HuH-7.5 (cell line): ENCODE results near the gene VIPR1.

Experiments
- DNase-seq: peaks from one replicate; pipeline ENCODE4 v3.0.0; 2011; ENCODE audit warnings: low spot score

VIPR1 gene

DNA sequence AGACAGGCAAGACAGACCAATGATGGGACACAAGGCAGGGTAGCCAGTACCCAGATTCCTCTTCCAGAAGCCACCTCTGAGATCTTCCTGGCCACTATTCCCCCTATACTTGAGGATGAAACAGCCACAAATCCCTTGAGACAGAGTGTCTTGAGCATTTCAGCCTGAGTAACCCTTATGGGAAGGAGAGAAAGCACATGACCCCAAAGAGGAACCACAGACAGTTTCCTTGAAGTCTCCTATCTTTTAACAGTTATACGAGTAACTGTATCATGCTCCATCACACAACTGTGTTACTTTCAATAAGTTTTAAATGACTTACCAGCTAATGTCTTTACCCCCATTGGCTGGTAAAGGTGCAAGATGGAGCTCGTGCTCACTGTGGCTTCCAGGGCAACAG lies 9.3 kb downstream of the VIPR1 start:
- no peak for DNase-seq

DNA sequence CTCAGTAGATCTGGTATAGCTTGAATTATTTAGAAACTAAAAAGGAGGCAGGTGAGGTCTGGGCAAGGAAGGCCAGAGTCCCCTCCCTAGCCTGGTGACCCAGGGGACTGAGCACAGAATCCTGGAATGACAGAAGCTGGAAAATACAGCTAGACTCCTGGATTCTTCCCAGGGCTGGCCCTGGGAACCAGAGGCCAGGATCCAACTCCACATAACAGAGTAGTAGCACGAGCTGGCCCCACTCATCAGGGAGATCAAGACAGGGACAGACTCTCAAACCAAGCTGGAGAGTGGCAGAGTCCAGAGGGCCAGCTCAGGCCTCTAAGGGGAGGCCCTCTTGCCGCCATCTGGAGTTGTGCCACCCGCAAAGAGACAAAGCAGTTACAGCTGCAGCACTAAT lies 10.7 kb downstream of the VIPR1 start:
- DNase-seq: no peak

DNA sequence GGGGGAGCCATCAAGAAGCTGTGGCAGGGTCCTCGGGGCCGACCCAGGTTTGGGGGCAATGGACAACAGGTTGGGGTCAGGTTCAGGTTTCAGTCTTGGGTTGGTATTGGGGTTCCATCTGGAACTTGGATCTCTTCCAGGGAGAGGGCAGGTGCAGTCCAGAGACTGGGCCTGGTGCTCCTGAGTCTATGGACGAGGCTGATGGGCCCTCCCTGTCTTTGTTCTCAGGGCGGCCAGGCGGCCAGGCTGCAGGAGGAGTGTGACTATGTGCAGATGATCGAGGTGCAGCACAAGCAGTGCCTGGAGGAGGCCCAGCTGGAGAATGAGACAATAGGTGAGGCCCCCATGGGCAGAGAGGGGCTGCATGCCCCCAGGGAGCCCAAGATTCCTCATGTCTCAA lies 11.1 kb downstream of the VIPR1 start:
- no peak for DNase-seq

DNA sequence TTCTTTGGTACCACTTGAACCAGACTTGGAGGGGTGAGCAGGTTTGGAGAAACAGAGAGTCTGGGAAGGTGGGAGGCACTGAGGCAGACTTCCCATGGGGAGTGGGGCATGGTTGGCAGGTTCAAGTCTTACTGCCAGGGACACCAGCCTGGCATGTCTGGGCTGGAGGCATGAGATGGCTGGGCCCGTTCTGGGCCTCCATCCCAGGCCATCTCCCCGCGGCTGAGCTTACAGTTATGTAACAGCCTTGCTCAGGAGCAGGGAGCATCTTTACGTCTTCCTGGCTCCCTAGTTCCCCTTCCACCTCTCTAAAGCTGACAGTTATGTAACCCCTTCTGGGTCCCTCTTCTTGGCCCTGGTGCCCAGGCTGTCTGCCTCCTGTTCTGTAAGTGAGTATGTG lies 12.4 kb downstream of the VIPR1 start:
- no peak for DNase-seq

DNA sequence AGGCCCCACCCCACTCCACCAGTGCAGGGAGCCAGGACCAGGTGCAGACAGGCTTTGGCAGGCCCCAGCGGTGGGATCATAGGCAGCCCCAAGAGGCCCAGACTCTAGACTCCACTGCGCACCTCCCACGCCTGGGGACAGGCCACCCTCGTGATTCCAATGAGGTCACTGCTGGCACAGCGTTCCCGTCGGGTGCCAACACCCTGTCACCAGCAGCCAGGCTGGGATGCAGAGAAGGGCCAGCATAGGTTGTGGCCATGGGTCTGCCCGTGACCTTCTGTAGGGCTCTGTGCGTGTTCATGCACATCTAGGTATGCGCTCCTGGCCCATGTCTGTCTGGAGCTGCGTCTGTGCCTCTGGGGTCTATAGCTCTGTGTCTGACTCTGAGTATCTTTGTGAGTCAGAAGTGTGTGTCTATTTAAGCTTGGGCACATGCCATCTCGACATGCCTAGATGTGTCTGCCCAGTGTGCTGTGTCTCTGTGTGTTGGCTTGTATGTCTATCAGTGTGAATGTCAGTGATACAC lies 13.0 kb downstream of the VIPR1 start:
- no peak for DNase-seq

DNA sequence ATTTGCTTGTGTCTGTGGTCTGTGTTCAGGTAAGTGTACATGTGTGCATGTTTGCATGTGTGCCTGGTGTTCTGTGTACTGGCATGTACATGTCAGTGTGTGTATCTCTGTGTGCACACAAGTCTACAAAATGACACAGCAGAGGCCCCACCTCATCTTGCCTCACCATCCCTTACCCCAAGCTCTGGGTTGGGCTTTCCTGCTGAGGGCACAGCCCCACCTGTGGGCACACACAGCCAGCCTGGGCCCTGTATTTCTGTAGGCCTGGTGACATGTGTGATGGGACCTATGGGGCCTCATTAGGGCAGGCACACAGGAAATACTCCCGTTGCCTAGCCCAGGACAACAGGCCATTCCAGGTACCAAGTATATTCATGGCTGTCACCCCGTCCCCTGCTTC lies 13.5 kb downstream of the VIPR1 start:
- DNase-seq: no peak

DNA sequence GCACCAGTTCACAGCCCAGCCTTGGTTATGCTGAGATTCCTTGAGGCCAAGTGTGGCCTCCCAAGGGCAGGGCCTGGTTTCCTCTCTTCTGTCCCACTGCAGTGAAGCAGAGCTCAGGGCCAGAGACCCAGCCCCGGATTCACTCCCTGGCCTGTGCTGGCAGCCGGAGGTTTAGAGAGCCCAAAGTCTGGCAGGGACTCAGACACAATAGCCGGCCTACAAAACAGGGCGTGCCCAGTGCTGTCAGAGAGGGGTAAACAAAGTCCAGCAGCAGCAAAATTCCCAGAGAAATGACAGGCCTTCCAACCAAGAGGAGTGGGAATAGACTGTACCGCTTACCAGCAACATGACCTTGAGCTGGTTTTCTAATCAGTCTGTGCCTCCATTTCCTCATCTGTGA lies 14.0 kb downstream of the VIPR1 start:
- no peak for DNase-seq

DNA sequence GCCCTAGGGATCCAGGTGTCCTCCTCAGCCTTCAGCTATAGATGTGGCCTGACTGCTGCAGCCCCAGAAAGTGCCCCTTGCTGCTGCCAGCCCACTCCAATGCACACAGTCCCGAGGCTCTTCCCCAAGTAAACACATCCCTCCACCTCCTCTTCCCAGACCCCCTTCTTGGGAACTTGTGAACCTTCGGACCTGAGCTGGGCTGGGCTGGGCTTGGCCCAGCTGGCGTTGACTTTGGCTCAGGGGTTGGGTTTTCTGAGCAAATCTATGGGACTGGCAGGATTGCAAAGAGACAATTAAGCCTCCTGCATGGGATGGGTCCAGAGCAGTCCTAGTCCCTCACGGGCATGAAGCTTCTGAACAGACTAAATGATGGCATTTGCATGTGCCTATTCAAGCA lies 14.7 kb downstream of the VIPR1 start:
- DNase-seq: no peak

DNA sequence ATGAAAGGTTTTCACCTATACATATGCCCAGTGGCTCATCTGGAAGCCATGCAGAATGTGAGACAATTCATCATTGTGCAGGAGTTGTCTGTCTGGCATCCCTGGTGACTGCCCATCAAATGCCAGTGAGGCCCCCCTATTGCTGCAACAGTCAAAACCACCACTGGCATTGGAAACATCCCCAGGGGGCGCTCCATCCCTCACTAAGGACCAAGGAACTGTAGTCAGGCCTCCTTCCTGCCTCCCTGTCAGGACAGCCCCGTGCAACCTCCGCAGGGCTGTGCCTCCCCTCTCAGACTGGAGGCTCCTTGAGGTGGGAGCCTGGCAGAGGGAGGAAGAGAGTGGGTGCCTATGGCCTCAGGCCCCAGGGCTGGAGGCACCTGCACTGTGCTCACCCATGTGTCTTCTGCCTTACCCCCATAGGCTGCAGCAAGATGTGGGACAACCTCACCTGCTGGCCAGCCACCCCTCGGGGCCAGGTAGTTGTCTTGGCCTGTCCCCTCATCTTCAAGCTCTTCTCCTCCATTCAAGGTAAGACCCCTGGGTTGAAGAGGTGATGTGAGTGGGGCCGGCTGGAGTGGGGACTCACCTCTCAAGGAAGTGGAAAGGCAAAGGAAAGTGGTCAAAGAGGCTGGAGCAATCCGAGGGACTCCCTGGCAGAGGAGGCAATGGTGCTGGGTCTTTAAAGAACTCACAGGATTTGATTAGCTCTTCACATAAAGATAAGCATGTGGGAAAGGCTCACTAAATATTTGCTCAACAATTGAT lies 16.5 kb downstream of the VIPR1 start:
- no peak for DNase-seq

DNA sequence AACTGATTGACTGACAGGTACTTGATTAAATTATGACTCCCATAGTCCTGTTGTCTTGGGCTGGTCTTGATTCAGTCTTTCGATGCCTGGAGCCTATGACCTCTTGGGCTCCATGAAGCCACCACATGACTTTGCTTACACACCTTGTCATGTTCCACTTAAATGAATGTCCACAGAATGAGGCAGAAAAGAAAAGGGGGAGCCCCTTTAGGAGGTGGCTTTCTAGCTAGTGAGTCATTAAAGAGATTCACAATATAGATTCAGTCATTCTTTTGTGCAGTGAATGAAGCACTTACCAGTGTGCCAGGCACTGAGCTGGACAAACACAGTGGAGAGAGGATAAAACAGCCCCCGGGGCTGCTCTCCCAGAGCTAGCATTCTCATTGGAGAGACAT lies 17.1 kb downstream of the VIPR1 start:
- DNase-seq: no peak

DNA sequence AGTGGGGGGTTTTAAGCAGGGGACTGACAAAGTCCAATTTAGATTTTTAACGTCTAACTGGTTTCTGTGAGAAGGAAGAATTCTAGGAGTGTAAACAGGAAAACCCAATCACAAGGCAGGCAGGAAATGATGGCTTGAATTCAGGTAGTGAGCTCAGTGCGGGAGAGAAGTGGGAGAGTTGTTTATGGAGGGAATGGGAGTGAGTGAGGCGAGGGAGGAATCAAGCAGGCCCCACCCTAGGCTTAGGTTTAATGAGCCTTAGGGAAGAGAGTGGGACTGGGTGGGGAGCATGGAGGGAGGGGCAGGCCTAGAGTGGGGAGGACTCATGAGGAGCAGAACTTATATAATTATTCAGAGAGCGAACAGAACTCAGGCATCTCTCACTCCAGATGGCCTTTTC lies 17.9 kb downstream of the VIPR1 start:
- no peak for DNase-seq

DNA sequence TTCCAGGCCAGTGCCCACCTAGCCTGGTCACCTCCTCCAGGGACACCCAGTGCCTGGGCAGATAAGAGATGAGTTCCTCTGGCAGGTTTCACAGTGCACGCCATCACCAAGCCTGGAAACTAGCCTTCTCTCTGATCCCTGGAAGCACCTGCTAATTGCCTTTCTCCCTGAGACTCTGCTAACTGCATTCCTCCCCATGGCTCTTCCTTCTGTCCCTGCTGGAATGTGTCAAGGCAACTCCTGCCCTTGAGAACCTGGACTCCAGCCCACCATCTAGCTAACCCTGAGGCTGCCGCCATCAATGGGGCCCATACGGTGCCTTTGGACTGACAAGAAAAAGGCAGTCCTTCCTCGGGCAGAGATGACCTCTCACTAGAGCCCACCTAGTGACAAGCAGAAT lies 18.5 kb downstream of the VIPR1 start:
- DNase-seq: no peak

DNA sequence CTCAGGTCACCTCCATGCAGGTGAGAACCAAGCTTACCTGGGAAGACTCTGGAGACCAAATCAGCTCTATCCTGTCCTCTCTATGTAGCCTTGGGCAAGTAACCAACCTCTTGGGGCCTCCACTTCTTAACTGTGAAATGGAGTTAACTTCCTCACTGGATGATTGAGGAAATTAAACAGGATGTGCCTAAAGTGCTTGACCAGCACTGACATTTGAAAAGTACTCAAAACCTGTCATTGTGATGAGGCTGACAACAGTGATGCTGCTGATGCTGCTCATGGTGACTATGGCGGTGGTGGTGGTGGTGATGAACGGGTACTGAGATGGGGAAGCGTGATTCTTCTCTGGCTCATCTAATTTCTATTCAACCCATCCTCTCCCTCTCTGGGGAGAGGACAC lies 22.3 kb downstream of the VIPR1 start:
- DNase-seq: no peak

DNA sequence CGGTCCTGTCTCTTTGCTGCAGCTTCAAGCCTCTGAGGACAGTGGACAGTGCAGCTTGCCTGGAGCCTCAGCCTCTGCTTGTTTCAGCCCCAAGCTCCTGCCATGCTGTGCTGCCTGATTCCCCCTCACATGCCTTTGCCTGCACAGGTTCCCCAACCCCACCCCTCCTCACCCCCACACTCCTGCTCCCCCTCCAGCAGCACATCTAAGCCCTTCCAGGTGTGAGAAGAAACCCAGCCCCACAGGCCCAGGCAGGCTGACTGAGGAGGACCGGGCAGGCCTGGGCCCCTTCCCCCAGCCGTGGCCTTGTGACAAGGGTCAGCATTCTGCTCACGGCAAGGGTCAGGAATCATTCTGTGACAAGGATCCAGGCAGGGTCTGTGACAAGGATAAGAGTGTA lies 22.8 kb downstream of the VIPR1 start:
- no peak for DNase-seq

DNA sequence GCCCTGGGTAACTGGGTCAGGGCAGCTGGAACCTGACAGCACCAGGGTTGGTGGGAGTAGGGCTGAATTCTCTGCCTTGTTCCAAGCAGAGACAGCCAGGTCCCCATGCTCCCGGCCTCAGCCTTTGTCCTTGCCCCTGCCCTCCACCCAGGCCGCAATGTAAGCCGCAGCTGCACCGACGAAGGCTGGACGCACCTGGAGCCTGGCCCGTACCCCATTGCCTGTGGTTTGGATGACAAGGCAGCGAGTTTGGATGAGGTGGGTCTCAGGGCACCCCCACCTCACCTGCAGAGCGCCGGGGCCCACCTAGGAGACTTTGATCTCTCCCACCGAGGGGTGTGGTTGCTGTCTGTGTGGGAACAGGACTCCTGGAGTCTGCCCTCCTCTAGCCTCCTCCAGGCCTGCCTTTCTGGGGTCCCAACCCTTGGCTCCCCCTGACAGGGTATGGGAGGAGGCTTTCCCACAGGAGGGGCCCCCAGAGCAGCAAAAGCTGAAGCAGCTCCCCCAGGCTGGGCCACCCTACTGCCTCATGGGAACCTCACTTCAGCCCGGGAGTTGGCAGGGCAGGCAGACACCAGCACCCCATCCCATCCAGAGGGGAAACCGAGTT lies 23.4 kb downstream of the VIPR1 start:
- DNase-seq: no peak

DNA sequence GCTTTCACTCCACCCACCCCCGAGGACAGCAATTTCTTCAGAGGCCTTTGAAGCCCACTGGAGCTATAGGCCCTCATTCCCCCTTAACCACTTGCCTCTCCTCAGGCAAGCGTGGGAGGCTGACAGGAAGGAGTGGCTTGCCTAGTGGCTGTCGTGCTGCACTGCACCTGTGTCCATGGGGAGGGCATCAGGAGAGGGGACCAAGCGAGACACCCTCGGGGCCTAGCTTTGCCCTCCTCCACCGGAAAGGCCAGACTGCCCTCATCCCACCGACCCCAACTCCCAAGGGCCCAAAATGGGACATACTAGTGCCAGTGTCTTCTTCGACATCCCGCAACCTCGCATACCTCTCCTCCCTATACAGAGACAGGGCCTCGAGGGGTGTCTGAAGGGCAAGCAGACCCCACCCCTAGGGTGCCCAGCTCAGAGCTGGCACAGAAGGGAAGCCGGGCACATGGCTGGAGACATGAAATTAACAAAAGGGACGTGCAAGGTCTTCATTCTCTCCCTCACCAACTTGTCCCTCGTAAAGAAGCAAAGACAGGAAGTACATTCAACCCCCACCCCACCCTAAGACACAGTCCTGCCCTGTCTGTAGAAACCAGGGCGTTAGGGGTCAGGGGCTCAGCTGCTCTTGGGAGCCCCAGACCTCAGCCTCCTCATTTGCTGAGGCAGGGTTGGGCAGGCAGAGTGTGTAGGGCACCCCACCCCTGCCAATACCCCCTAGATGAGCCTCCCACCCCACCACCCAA lies 24.3 kb downstream of the VIPR1 start:
- DNase-seq: no peak

DNA sequence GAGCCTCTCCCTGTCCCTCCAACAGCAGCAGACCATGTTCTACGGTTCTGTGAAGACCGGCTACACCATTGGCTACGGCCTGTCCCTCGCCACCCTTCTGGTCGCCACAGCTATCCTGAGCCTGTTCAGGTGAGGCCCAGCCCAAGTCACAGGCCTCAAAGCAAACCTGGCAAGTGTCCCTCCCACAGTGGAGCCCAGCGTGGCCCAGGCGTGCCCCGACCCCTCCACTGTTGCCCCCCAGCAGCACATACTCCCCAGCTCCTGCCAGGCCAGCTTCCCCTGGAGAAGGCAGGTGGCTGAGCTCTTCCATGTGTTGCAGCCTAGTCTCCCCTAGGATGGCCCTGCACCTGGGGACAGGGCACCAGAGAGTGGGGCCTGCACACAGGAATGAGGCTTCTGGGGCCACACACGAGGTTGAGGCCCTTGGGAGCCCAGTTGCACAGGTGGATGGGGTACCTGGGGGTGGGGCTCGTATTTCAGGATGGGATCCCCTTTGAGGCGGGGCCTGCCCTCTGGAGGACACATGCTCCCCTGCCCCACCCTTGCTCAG lies 25.0 kb downstream of the VIPR1 start:
- DNase-seq: no peak

DNA sequence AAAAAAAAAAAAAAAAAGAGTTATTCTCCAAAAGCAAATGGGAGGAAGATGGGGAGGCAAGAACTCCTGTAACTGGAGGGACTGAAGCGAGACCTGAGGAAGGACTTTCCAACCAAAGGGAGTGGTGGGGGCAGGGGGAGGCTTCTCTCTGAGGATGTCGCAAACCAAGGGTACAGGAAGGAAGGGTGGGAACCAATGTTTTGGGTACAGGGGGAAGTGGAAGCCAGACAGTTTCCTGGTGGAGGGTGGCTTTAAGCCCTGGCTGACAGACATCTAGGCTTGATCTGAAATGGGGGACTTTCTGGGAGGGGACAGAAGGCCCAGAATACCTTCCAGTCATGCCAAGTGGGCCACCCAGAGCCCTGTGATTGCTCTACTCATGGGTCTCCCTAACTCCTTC lies 27.0 kb downstream of the VIPR1 start:
- DNase-seq: no peak

DNA sequence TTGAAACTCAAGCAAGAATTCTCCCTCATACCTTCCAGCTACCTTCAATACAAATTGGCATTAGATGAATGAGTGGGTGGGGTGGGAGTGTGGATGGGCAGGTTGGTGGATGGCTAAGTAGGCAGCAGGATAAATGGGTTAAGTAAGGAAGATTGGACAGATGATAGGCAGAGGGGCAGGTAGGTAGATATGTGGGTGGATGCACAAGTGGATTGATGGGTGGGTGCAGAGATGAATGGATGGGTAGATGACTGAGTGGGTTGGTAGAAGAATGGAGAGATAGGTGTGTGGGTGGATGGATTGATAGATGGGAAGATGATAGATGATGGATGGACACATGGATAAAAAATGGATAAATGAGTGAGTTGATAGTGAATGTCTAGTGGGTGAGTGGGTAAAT lies 27.6 kb downstream of the VIPR1 start:
- no peak for DNase-seq

DNA sequence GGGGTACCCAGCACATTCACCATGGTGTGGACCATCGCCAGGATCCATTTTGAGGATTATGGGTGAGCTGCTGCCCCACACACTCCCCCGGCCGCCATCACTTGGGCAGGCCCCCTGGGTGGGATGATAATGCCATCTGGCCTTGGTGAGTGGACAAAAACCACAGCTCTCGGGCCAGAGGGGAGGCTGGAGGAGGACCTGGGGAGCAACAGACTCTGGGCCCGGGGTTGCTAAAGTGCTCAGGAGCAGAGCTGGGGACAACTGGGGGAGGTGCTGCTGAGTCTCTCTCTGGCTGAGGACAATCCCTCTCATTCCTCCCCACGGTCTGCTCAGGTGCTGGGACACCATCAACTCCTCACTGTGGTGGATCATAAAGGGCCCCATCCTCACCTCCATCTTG lies 29.0 kb downstream of the VIPR1 start:
- DNase-seq: no peak

DNA sequence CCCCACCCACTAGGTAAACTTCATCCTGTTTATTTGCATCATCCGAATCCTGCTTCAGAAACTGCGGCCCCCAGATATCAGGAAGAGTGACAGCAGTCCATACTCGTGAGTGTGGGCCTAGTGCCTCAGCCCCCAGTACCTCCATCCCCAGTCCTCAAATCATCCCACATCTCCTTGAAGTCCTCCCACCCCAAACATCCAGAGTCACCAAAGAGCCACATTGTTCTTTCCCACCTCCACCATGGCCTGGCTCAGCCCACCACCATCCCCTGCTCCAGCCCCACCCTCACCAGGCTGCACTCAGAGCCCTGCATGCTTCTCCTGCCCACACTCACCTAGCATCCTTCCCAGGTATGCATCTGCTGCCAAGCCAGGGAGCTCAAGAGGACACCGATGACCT lies 29.8 kb downstream of the VIPR1 start:
- DNase-seq: no peak

DNA sequence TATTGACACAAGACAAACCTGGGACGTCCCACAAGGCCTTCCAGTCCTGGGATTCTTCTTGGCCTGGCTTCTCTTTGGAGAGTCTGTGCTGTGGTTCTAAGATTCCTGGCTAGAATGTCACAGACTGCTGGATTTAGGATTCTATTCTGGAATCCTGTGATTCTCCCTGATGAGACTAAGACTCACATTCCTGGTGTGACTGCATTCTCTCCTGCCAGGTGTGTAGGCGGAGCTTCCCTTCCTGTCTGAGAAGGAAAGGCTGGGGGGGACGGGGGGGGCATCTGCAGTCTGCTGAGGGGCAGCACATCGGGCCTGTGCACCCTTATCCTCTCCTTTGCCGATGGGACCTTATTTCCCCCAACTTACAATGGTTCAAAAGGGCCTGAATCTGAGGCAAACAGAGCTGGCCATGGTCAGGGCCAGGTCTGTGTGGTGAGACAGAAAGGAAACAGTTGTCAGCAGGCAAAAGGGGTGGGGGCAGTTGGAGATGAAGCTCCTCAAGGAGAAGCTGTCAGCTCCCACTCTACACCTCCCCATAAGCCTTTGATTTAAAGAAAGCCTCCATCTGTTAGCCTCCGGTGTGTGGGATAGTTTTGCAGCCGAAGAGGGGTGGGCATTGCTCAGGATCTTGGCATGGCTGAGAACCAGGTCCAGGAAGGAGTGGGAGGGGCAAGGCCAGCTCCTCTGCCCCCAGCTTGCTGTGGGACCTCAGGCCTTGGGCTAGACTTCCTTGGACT lies 30.9 kb downstream of the VIPR1 start:
- no peak for DNase-seq
